Adrenal gland (tissue), 12 donors: ENCODE data around the gene RTL1. TPM values are rescaled to one million over a fixed set of nuclear protein-coding genes. Genes with fewer than 3 reads are reported as not detected.

Experiments
- DNase-seq, 7 donors: peaks; one replicate each; pipeline ENCODE4 v3.0.0-alpha.2; 2019 to 2020
- H3K27ac ChIP-seq, 5 donors: fragments of 200-600 bp; sonication (generic) in 4 of 5; 1 replicate in 3 of 5; 2 replicates in 2 of 5; pipeline versions ENCODE4 v1.5.1 to v1.8.0; 2016 to 2020; ENCODE audit warnings: mild to moderate bottlenecking in 1 of 5
- H3K27me3 ChIP-seq: fragments of 200-600 bp; 2 replicates; pipeline ENCODE4 v1.8.0; 2021
- H3K36me3 ChIP-seq, 2 donors: fragments of 200-600 bp; replicated peaks in 1 of 2; 1 replicate in 1 of 2; 2 replicates in 1 of 2; pipeline versions ENCODE4 v1.5.1 to v1.8.0; 2018 to 2022
- H3K4me1 ChIP-seq, 2 donors: fragments of 200-600 bp; replicated peaks in 1 of 2; 1 replicate in 1 of 2; 2 replicates in 1 of 2; pipeline versions ENCODE4 v1.5.1 to v1.8.0; 2018 to 2021
- H3K4me3 ChIP-seq, 4 donors: fragments of 200-600 bp; sonication (generic) in 3 of 4; one replicate each; pipeline ENCODE4 v1.5.1; 2016 to 2018
- H3K9me3 ChIP-seq, 3 donors: fragments of 200-600 bp; sonication (generic) in 1 of 3; replicated peaks in 1 of 3; 1 replicate in 2 of 3; 2 replicates in 1 of 3; pipeline versions ENCODE4 v1.5.1 to v1.8.0; 2016 to 2021
- POLR2A ChIP-seq, 2 donors: fragments of 450-650 bp; IDR thresholded peaks; one replicate each; pipeline ENCODE4 v1.6.1; 2017; ENCODE audit warnings: antibody characterized with exemption in 2 of 2, mild to moderate bottlenecking in 2 of 2, moderate library complexity in 1 of 2
- WGBS, 4 donors: extraction: QIAGEN DNeasy Blood & Tissue Kit in 2 of 4; methylation state at CpG; one replicate each; pipeline versions ENCODE4 v1.1.5 to v1.1.7; 2013 to 2017; 5-methylcytosine and 5-hydroxymethylcytosine counted together
- intact Hi-C, 2 donors: fragments of 100-400 bp; cut with DNase I; formaldehyde crosslinking; loops; one replicate each; pipeline versions ENCODE4 v1.14.1 to v1.15.0; 2022 to 2023
- polyA plus RNA-seq, 3 donors: library from polyadenylated mRNA; stranded (reverse); fragments of 200-250 nt in 2 of 3; fragments of 350-450 nt in 1 of 3; fragmentation: Illumina TruSeq in 1 of 3; extraction: RNeasy Lipid Tissue Mini Kit (QIAGEN cat#74804) in 1 of 3; gene quantifications; one replicate each; pipeline ENCODE4 v1.2.3, GENCODE V29; 2013 to 2014
- total RNA-seq, 9 donors: library from RNA; depleted of rRNA in 4 of 9; stranded (reverse); fragments of >200 nt in 4 of 9; fragments of 120-200 nt in 1 of 9; fragmentation: NEBNext Ultra II Directional in 1 of 9; extraction: Animal tissue kit (Norgen Biotek cat#: 25700) in 1 of 9; gene quantifications; one replicate each; pipeline versions ENCODE4 v1.1.0 to v1.2.4, GENCODE V29; 2013 to 2023
- TF ChIP-seq, protein P1 (sequence below), 6 experiments: fragments of 450-650 bp in 4 of 6; fragments of 200-600 bp in 2 of 6; sonication (generic) in 1 of 6; IDR thresholded peaks; 1 replicate in 5 of 6; 2 replicates in 1 of 6; pipeline versions ENCODE4 v1.5.1 to v1.8.0; 2016 to 2021; ENCODE audit warnings: antibody characterized with exemption in 6 of 6, mild to moderate bottlenecking in 2 of 6, moderate library complexity in 1 of 6
- donor health status: healthy with polysubstance abuse.
- donor health status: Bipolar disorder and iron deficiency.
- donor health status: DM: yes; HTN: yes; CAD: no.
- donor health status: DM: no; HTN: no; CAD: no.
- donor health status: DM: no; HTN: no; CAD: no.
- donor health status: DM: yes; HTN: yes; CAD: no.

Gene RTL1
- total and polyA plus RNA-seq, 12 donors, result 0.11 to 6.2 (median 1.0) TPM; not detected in 3

DNA sequence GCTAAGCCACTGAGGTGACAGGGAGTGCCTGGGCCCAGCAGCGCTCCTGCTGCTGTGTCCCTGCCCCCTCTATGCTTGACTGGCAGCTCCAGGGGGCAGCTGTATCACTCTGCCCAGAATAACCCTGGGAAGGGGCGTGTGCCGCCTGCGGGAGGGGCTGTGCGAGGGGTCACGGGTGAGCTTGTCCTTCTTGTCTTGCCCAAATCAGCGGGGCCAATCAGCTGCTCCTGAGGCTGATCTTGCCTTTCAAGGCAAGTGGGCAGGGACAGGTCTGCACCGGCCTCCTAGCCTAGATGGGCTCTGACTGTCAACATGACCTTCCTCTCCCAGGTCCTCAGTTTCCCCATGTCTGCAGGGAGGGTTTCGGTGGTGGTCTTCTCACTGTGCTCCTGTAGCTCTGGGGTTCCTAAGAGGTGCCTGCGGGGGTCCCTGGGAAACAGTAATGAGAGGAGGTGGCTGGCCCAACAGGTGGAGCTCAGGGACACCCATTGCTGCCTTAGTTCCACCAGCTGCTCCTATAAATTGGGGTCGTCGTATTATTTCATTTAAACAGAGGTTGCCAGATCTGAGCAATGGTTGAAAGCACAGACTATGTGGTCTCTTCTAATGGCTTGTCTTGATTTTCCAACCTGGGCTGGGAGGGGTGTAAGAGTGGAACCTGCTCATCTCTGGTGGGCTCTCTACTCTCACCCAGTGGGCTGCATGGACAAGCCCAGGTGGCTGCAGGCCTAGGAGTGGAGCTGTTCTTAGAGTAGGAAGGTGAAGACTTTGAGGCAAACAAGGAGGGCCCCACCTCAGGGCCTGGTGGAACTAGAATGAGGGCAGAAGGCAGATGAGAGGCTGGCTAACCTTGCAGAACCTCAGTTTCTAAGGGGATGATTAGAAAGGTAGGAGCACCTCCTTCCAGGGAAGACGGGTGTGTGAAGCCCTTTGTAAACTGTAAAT is 11.7 kb downstream of the RTL1 start:
- DNase-seq, result peak in 3 of 7 donors; percentile 4 to 46 (median 9)
- peaks cover 0 to 48% of the 10 kb centered on the region in 2 donors for H3K36me3 ChIP-seq

DNA sequence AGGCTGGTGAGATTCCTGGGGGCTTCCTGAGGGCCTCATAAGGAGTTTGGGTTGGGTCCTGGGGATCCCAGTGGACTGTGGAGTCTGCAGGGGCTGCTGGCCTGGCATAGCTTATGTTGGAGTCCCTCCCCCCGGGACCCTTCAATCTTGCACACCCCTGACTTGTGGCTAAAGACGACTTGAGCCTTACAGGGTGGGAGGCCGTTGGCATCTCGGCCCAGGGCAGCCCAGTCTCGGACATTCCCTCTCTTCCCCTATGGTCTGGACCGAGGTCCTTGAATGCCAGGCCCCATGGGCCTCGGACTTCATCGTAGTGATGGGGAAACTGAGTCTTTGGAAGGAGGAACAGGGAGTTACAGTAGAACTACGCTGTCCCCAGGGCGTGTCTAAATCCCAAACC is 12.5 kb downstream of the RTL1 start:
- Histone ChIP-seq H3K9me3 (no peaks in the 10 kb centered on the region), H3K4me1 (peaks cover 3 to 46% of the 10 kb centered on the region in 2 donors), H3K27ac (no peak overlapping the region), H3K36me3 (peaks cover 0 to 48% of the 10 kb centered on the region in 2 donors), H3K4me3 (no peak overlapping the region), H3K27me3 (no peaks in the 10 kb centered on the region)
- WGBS, 4 donors, result 85 to 95% (median 88%) methylated on average over 10 of the region's 10 CpGs
- TF ChIP-seq POLR2A (IDR thresholded peaks at IDR 0.05), result no peak
- TF ChIP-seq, protein P1, sequence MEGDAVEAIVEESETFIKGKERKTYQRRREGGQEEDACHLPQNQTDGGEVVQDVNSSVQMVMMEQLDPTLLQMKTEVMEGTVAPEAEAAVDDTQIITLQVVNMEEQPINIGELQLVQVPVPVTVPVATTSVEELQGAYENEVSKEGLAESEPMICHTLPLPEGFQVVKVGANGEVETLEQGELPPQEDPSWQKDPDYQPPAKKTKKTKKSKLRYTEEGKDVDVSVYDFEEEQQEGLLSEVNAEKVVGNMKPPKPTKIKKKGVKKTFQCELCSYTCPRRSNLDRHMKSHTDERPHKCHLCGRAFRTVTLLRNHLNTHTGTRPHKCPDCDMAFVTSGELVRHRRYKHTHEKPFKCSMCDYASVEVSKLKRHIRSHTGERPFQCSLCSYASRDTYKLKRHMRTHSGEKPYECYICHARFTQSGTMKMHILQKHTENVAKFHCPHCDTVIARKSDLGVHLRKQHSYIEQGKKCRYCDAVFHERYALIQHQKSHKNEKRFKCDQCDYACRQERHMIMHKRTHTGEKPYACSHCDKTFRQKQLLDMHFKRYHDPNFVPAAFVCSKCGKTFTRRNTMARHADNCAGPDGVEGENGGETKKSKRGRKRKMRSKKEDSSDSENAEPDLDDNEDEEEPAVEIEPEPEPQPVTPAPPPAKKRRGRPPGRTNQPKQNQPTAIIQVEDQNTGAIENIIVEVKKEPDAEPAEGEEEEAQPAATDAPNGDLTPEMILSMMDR (IDR thresholded peaks at IDR 0.05), result no peak
- peak in 5 of 7 donors; percentile 1 to 50 (median 10) for DNase-seq
- intact Hi-C loops, result no loop called here

More for the DNA sequence above, 11.7 kb downstream of the RTL1 start:
- 83 to 91% (median 87%) methylated on average over 5 to 13 of the region's 13 CpGs for WGBS, 4 donors
- TF ChIP-seq, protein P1 (IDR thresholded peaks at IDR 0.05), result no peak
- TF ChIP-seq POLR2A (IDR thresholded peaks at IDR 0.05), result no peak
- Histone ChIP-seq H3K9me3 (no peaks in the 10 kb centered on the region), H3K27me3 (no peaks in the 10 kb centered on the region), H3K27ac (no peak overlapping the region), H3K4me1 (peaks cover 7 to 50% of the 10 kb centered on the region in 2 donors), H3K4me3 (no peak overlapping the region)
- intact Hi-C loops, result no loop called here

DNA sequence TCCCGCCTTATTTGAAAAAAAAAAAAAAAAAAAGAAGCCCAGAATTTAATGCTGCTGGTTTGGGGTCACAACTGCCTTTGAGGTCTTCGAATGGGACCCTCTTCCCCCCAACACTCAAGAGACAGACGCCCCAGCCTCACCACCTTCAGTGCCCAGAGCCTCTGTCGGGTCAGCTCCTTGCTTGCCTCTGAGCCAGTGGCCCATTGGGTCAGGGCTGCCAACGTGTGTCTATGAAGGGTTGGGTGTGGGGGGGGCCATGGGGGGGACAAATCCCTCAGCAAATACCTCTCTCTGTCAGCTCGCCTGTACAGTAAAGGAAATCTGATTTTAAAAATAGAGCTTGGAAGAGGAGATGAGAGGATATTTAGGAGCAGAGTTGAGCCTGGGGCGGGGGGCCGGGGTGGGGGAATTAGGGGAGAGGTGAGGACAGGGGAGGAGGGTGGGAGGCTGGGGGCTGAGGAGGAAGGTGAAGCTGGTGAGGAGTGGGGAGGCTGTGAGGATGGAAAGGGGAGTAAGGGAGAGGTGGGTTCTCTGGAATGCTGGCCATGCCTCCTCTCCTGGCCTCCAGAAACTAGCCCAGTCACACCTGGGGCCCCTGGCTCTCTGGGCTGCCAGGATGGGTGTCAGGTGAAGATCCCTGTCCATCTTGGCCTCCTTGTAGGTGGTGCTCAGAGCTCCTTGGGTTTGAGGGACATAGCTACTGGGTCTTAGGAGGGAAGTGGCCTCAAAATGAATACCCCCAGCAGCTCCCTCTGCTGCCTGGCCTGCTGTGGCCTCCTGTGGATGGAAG is 13.3 kb downstream of the RTL1 start:
- no peaks in the 10 kb centered on the region for H3K27me3 ChIP-seq
- H3K4me1 ChIP-seq, result peaks cover 3 to 41% of the 10 kb centered on the region in 2 donors
- H3K27ac ChIP-seq, result no peak overlapping the region
- WGBS, 4 donors, result 76 to 87% (median 84%) methylated on average over 6 to 8 of the region's 8 CpGs
- intact Hi-C loops, result no loop called here
- DNase-seq, result peak in 6 of 7 donors; percentile 6 to 50 (median 11)
- H3K9me3 ChIP-seq, result no peaks in the 10 kb centered on the region
- no peak overlapping the region for H3K4me3 ChIP-seq
- TF ChIP-seq, protein P1 (IDR thresholded peaks at IDR 0.05), result no peak
- TF ChIP-seq POLR2A (IDR thresholded peaks at IDR 0.05), result no peak
- peaks cover 0 to 50% of the 10 kb centered on the region in 2 donors for H3K36me3 ChIP-seq

DNA sequence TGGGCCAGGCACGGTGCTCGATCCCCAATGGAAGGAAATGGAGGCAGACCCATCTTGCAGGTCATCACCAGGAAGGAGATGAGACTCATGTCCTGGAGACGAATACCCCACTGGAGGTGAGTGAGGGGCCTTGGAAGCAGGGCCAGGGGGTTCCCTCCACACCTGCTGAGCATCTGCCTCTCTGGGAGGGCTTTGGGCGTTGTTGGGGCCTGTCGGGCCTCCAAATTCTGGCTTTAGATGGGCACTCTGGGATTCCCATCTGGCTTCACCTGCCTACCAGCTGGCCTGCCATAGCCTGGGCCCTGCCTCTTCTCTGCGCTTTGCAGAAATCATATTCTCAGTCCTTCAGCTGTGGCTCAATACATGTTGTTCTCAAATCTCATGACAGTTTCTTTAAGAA is 13.9 kb downstream of the RTL1 start:
- H3K36me3 ChIP-seq, result peaks cover 0 to 52% of the 10 kb centered on the region in 2 donors
- DNase-seq, result peak in 4 of 7 donors; percentile 1 to 49 (median 7)
- TF ChIP-seq, protein P1 (IDR thresholded peaks at IDR 0.05), result no peak
- no peak for TF ChIP-seq POLR2A (IDR thresholded peaks at IDR 0.05)
- H3K9me3 ChIP-seq, result no peaks in the 10 kb centered on the region
- peaks cover 3 to 36% of the 10 kb centered on the region in 2 donors for H3K4me1 ChIP-seq
- no peak overlapping the region for H3K27ac ChIP-seq
- 90 to 97% (median 94%) methylated on average over 6 of the region's 6 CpGs for WGBS, 4 donors
- H3K27me3 ChIP-seq, result no peaks in the 10 kb centered on the region
- no peak overlapping the region for H3K4me3 ChIP-seq
- intact Hi-C loops, result no loop called here
